IPS-11a (cell line): ENCODE data around the gene DDX4.
"Not testable (repeated sequence)": the region's sequence is repeated elsewhere in the genome, so short reads cannot be mapped to it uniquely, and the experiment has no call there.

Source experiments
- H3K4me3 ChIP-seq: one replicate; pipeline ENCODE4 v1.5.1; 2013; ENCODE audit warnings: low read depth, low read length, control low read depth

DDX4 gene

GRCh38 chr5:55737793-55738192 is at the start of gene DDX4:
DDX4 (plus strand) TSS chr5:55738061; CDS start chr5:55738964, 903 bp downstream.
- H3K4me3 ChIP-seq: no peak within 1 kb of the TSS

GRCh38 chr5:55691265-55692105 is 46.4 kb upstream of the DDX4 start:
- no peak overlapping the region for H3K4me3 ChIP-seq

GRCh38 chr5:55692106-55692417 is 45.8 kb upstream of the DDX4 start:
- H3K4me3 ChIP-seq: no peak overlapping the region

- no peak overlapping the region for H3K4me3 ChIP-seq
Observed at GRCh38 chr5:55692509-55692908, 45.4 kb upstream of the DDX4 start.

GRCh38 chr5:55694152-55694830 is 43.6 kb upstream of the DDX4 start:
- no peak overlapping the region for H3K4me3 ChIP-seq

GRCh38 chr5:55696704-55697103 is 41.2 kb upstream of the DDX4 start:
- not testable (repeated sequence) for H3K4me3 ChIP-seq

GRCh38 chr5:55699041-55699688 is 38.7 kb upstream of the DDX4 start:
- no peak overlapping the region for H3K4me3 ChIP-seq

- H3K4me3 ChIP-seq: no peak overlapping the region
Observed at GRCh38 chr5:55700745-55701144, 37.1 kb upstream of the DDX4 start.

- H3K4me3 ChIP-seq: no peak overlapping the region
Observed at GRCh38 chr5:55701462-55702103, 36.3 kb upstream of the DDX4 start.

GRCh38 chr5:55702598-55703345 is 35.1 kb upstream of the DDX4 start:
- no peak overlapping the region for H3K4me3 ChIP-seq

- no peak overlapping the region for H3K4me3 ChIP-seq
Observed at GRCh38 chr5:55706230-55706629, 31.6 kb upstream of the DDX4 start.

- no peak overlapping the region for H3K4me3 ChIP-seq
Observed at GRCh38 chr5:55708732-55709131, 29.1 kb upstream of the DDX4 start.

GRCh38 chr5:55711507-55712022 is 26.3 kb upstream of the DDX4 start:
- peak overlapping the region; percentile 93 for H3K4me3 ChIP-seq

GRCh38 chr5:55712023-55712859 is 25.6 kb upstream of the DDX4 start, which contains the start of gene SLC38A9:
SLC38A9 (minus strand) TSS chr5:55712324; CDS start chr5:55697958, 14,366 bp downstream.
- H3K4me3 ChIP-seq: peak within 1 kb of the TSS; percentile 93

- H3K4me3 ChIP-seq: no peak overlapping the region
Observed at GRCh38 chr5:55713871-55714270, 24.0 kb upstream of the DDX4 start.

- no peak overlapping the region for H3K4me3 ChIP-seq
Observed at GRCh38 chr5:55714339-55714738, 23.5 kb upstream of the DDX4 start.

- H3K4me3 ChIP-seq: no peak overlapping the region
Observed at GRCh38 chr5:55714749-55715148, 23.1 kb upstream of the DDX4 start.

- no peak overlapping the region for H3K4me3 ChIP-seq
Observed at GRCh38 chr5:55715519-55716078, 22.3 kb upstream of the DDX4 start.

GRCh38 chr5:55719026-55719425 is 18.8 kb upstream of the DDX4 start:
- H3K4me3 ChIP-seq: not testable (repeated sequence)
